Kidney tubule cell (primary cell): ENCODE measurements around the gene ADGRE1.

ENCODE experiments used
- DNase-seq: peaks from one replicate; pipeline ENCODE4 v3.0.0-alpha.2; 2018; ENCODE audit warnings: low spot score

ADGRE1 gene

DNA sequence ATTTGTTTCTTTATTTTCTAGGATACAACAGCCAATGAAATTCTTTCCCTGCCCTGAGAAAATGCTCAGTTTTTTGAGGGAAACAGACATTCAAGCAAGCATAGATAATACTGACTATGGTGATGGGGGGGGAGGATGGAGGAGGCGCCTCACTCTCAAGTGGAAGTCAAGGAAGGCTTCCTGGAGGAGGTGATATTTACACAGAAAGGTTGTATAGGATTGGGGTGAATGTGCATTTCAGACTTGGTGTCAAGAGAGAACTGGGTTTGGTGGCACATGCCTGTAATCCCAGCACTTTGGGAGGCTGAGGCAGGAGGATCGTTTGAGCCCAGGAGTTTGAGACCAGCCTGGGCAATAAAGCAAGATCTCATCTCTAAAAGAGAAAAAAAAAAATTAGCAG lies 12.2 kb upstream of the ADGRE1 start:
- no peak for DNase-seq

DNA sequence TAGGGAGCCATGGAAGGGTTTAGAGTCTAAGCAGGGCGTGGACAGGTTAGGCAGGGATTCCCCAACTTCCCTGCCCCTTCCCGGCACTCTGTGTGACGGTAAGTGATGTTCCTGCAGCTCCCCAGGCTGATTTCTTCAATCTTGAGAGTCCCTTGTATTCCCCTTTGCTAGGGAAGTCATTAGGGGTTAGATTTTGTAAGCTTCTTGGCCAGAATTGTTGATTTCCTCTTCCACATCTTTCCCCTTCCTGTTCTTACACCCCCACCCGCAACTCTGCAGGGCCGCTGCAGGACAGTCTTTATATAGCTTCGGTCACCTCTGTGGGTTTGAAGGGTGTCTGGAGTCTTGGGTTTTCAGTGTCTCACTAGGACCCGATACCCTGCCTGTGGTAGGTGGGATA lies 10.6 kb upstream of the ADGRE1 start:
- DNase-seq: no peak

DNA sequence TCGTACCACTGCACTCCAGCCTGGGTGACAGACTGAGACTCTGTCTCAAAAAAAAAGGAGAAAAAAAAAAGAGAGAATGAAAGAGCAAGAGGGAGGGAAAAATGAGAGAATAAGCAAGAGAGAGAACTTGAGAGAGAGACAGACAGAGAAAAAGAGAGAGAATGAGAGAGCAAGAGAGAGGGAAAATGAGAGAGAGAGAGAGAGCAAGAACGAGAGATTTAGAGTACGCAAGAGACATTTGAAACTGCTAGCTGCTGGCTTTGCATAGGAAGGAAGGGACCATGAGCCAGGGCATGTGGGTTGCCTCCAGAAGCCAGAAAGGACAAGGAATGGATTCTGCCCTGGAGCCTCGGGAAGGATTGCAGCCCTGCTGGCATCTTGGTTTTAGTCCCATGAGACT lies 9.6 kb upstream of the ADGRE1 start:
- no peak for DNase-seq

DNA sequence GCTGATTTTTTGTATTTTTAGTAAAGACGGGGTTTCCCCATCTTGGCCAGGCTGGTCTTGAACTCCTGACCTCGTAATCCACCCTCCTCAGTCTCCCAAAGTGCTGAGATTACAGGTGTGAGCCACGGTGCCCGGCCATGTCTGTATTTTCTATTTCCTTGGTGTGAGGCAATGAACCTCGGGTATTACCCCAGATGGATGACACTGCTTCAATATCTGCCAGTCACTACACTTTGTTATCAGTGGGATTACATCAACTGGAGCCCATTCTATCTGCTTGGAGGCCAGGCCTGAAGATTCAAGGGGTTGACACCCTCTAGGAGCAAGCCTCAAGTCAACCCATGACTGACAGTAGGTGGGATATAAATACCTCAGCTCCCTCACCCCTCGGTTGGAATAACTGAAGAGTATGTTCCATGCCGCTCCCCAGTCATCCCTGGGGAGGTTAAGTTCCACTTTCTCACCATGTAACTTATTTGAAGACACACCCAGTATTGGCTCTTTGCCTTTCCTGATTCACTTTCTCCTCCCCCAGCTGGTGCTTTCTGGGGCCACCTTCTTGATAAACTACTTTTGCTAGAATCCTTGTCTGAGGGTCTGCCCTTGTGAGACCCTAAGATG lies 992 bp upstream of the ADGRE1 start:
- no peak for DNase-seq

DNA sequence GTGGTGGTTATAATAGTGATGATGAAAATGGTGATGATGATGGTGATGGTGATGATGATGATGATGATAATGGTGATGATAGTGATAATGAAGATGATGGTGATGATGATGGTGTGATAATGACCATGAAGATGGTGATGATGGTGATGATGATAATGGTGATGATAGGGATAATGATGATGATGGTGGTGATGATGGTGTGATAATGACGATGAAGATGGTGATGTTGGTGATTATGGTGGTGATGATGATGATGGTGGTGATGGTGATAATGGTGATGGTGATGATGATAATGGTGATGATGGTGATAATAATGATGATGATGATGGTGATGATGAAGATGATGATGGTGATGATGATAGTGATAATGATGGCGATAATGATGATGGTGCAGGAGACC lies 1.6 kb downstream of the ADGRE1 start:
- no peak for DNase-seq

- DNase-seq: no peak
These were observed 3.1 kb downstream of the ADGRE1 start for GRCh38 chr19:6890401-6890913.

- no peak for DNase-seq
These were observed 3.6 kb downstream of the ADGRE1 start for GRCh38 chr19:6890938-6891337.

DNA sequence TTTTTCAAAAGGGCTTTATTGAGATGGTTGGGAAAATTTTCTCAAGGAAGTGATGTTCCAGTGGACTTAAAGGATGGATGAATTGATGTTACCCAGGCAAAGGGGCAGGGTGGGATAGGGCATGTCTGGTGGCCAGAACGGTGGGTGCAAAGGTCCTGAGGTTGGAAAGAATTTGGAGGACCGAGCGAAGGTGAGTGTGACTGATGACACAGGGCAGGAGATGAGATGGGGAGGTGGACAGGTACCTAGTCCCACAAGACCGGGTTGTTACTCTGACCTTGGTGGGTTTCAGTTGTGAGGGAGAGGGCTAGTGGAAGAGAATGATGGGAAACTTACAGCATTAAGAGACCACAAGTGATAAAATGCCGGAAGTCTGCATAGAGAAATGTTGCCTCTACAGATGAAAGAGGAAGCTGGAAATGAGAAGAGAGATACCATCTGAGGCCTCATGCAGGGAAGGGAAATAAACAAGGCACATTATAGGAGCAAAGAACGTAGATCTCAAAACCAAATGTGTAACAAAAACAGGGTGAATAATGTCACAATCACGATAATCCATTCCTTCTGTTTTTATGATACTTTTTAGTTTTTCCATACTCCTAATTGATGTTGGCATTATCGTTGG lies 4.5 kb downstream of the ADGRE1 start:
- DNase-seq: no peak

DNA sequence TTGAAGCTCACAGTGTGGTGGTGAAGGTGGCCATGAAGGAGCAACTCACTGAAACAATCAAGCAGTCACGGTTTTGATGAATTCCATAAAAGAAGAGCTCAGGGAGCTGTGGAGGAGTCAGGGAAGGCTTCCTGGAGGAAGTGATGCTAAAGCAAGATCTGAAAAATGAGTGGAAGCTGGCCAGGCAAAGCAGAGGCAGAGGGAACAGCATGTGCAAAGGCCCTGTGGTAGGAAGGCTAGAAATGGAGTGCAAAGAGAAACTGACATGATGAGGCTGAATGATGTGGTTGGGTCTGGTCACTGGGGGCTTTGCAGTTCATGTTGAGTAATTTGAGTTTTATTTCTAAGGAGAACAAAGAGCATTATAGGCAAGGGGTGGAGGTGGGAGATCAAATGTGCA lies 6.9 kb downstream of the ADGRE1 start:
- no peak for DNase-seq

DNA sequence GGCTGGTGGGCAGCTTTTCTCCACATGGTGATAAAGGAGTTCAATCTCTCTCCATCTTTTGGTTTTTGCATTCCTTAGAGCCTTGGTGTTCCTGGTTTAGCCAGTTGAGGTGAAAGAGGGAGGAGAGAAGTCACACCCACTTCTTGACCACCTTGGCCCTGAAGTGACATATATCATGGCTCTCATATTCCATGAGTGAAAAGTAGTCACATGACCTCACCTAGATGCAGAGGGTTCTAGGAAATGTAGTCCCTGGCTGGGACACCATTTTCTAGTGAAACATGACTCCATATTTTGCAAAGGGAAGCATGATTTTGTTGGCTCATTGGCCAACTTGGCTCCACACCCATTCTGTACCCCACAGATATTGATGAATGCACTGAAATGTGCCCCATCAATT lies 16.1 kb downstream of the ADGRE1 start:
- no peak for DNase-seq

- DNase-seq: no peak
These were observed 19.2 kb downstream of the ADGRE1 start for GRCh38 chr19:6906559-6907060.

DNA sequence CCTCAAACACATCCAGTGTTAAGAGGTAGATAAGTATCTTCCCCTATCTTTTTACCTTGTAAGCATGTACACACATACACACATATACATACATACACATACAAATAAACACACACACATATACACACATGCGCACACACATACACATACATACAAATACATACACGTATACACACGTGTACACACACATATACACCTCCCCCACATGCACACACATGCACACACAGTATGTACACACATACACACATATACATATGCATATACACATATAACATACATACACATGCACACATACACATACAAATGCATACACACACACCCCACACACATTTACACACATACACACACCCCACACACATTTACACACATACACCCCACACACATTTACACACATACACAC lies 24.1 kb downstream of the ADGRE1 start:
- no peak for DNase-seq

DNA sequence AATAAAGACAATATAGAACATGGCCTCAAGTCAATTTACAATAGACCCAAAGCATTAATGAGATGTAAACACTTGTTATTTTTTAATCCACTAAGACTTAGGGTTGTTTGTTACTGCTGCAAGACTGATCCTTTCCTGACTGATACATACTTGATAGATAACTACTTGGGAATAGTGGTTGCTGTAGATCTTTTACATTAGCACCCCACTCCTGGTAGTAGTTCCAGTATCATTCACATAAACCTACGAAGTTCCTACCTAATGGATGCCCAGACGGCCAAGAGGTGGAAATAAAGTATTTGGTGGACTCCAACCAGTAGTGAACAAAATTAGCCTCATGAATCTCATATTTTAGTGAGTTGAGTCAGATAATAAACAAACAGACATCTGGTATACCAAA lies 26.9 kb downstream of the ADGRE1 start:
- no peak for DNase-seq

- DNase-seq: no peak
These were observed 29.6 kb downstream of the ADGRE1 start for GRCh38 chr19:6916952-6917351.

DNA sequence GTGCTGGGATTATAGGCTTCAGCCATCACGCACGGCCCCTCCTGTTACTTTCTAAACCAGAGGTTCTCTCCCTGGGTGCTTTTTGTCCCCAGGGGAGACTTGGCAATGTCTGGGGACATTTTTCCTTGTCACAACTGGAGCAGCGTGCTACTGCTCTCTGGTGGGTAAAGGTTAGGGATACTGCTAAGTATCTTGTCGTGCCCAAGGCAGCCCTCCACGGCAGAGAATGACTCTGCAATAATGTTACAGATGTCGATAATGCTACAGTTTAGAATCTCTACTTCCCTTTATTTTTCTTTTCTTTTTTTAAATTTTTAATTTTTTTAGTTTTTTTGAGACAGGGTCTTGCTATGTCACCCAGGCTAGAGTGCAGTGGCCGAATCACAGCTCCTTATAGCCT lies 38.0 kb downstream of the ADGRE1 start:
- no peak for DNase-seq

GRCh38 chr19:6925801-6926751 lies 38.7 kb downstream of the ADGRE1 start:
- DNase-seq: peak; percentile 2

- DNase-seq: no peak
These were observed 42.8 kb downstream of the ADGRE1 start for GRCh38 chr19:6930190-6930589.

DNA sequence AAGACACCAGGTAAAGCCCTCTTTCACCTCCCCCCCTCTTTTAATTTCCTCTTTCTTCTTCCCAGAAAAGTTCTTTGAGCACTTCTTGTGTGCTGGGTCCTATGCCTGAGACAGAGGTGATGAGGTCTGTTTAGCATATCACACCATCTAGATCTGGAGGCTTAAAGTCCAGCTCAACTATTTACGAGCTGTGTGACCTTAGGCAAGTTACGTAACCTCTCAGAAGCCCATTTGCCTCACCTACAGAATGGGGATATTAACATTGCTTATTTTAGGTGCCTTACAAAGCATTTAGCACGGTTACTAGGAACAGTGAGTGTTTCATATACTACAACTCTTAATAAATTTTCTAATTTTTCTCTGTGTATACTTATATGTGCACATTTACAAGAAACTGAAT lies 47.7 kb downstream of the ADGRE1 start:
- DNase-seq: no peak

DNA sequence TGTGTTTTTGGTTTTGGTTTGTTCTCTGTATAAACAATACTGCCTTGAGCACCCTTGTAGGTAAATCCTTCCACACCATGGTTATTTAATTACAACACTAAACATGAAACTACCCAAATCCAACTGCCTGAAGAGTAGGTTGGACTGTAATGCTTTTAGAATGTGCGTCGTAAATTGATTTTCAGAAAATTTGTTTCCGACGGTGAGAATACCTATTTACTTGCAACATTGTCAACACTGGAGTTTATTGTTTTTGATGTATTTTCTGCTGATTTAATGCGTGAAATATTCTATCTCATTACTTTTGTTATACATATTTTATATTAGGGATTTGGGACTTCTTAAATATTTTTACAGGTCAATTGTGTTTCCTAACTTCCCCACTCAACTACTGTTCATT lies 48.2 kb downstream of the ADGRE1 start:
- no peak for DNase-seq

DNA sequence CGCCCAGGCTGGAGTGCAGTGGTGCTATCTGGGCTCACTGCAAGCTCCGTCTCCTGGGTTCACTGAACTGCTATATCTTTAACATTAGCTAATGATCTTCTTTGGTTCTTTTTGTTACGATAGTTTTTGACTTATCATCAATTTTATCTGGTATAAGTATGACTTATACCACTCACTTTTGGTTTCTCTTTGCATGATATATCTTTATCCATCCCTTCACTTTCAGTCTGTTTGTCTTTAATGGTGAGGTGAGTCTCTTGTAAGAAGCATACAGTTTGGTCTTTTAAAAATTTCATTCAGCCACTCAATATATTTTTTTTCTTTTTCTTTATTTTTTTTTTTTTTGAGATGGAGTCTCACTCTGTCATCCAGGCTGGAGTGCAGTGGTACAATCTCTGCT lies 58.4 kb downstream of the ADGRE1 start:
- no peak for DNase-seq

GRCh38 chr19:6947745-6948144 lies 60.4 kb downstream of the ADGRE1 start:
- DNase-seq: peak; percentile 77

DNA sequence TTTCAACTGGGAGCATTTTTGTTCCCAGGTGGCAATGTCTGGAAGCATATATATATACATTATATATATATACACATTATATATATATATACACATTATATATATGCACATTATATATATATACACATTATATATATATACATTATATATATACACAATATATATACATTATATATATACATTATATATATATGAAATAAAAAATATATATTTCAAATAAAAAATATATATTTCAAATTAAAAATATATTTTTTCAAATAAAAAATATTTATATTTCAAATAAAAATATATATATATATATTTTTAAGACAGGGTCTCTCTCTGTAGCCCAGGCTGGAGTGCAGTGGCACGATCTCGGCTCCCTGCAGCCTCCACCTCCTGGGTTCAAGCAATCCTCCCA lies 61.5 kb downstream of the ADGRE1 start:
- no peak for DNase-seq

DNA sequence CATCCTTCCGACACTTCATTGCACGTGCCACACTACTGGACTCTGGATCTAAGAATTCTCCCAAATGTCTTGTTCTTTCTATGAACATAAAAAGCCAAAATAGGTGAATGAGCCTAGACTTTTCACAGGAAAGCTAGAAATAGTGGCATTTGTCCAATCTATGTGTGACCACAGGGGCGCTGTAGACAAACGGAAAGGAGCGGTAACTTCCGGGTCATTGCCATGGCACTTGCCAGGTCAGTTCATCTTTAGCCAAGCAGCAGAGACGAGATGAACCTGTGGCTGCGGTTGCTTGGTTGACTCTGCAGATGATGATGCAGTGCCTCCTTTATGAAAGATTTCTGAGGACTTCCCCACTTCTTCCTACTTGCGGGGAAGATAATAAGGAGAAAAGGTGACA lies 65.6 kb downstream of the ADGRE1 start:
- no peak for DNase-seq
